NB4 (cell line): ENCODE data around the gene KIAA1217.

ENCODE experiments used
- POLR2A ChIP-seq: IDR thresholded peaks from 2 replicates; pipeline ENCODE4 v1.6.1; 2011; ENCODE audit warnings: mild to moderate bottlenecking; ENCODE audit not compliant: insufficient read length; ENCODE audit errors: extremely low read depth
- TF ChIP-seq, protein P1 (sequence below): IDR thresholded peaks from one replicate; pipeline ENCODE4 v1.5.1; 2012; ENCODE audit warnings: low read depth, low read length

DNA sequence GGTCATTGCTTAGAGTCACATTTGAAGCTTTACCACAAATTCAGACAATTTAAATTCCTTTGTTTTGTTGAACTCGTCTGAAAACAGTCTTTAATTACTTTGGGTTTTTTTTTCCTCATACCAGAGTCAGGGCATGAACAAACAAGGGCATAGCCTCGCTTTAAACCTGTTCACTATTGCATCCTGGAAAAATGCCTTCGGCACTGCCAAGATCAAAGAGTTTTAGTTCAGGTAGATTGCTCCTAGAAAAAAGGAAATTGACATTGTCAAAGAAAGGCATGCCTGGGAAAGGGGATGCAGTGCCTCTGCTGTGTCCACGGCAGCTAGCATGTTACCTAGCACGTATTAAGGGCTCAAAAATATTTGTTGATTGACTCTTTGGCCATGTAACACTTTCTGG, 279.7 kb downstream of the KIAA1217 start:
- TF ChIP-seq POLR2A: no peak
- TF ChIP-seq, protein P1, sequence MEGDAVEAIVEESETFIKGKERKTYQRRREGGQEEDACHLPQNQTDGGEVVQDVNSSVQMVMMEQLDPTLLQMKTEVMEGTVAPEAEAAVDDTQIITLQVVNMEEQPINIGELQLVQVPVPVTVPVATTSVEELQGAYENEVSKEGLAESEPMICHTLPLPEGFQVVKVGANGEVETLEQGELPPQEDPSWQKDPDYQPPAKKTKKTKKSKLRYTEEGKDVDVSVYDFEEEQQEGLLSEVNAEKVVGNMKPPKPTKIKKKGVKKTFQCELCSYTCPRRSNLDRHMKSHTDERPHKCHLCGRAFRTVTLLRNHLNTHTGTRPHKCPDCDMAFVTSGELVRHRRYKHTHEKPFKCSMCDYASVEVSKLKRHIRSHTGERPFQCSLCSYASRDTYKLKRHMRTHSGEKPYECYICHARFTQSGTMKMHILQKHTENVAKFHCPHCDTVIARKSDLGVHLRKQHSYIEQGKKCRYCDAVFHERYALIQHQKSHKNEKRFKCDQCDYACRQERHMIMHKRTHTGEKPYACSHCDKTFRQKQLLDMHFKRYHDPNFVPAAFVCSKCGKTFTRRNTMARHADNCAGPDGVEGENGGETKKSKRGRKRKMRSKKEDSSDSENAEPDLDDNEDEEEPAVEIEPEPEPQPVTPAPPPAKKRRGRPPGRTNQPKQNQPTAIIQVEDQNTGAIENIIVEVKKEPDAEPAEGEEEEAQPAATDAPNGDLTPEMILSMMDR: no peak
